K562 (cell line): ENCODE results near the gene FGGY. TPM values are rescaled to one million over a fixed set of nuclear protein-coding genes. Genes with fewer than 3 reads are reported as not detected.

Experiments used
- ATAC-seq: fragments of 200-7000 bp; cut with Tn5 transposase; 3 replicates; pipeline ENCODE4 v1.9.1; 2020; ENCODE audit warnings: moderate library complexity
- BruUV-seq: library from RNA; stranded (reverse); fragments of 400-500 nt; replicated peaks from 2 replicates; lab custom pipeline; 2021; lab: Mats Ljungman, UMichigan
- CTCF ChIA-PET: fragments of 300-600 bp; formaldehyde crosslinking; extraction: SDS; loops from one replicate; lab custom pipeline; 2021; ENCODE audit warnings: low intra/inter-chr PET ratio; lab: Yijun Ruan, JAX
- POLR2A ChIA-PET: fragments of 300-600, 350-650 bp; sonication (Branson Sonifier 250); formaldehyde crosslinking; extraction: SDS; loops from one replicate; lab custom pipeline; 2021; ENCODE audit warnings: antibody characterized with exemption, inconsistent platforms; lab: Yijun Ruan, JAX
- DNase-seq, 4 experiments: peaks; one replicate each; pipeline versions ENCODE4 v3.0.0 to v3.0.0-alpha.2; 2011 to 2018; ENCODE audit warnings: low spot score in 3 of 4, mixed read lengths in 3 of 4; ENCODE audit errors: extremely low read depth in 1 of 4
- FAIRE-seq: peaks from 2 replicates; lab custom pipeline; 2011; peaks lifted over from hg19 to GRCh38; lab: Jason Lieb, UNC
- H2AFZ ChIP-seq: 2 replicates; pipeline ENCODE4 v1.6.0; 2011; ENCODE audit warnings: low read depth, low read length, control low read depth, inconsistent platforms
- H3K27ac ChIP-seq: fragments of 200-600 bp; 3 replicates; pipeline ENCODE4 v1.8.0; 2011; ENCODE audit warnings: low read depth, mild to moderate bottlenecking, control low read depth, inconsistent platforms, low read length, moderate library complexity, mixed read lengths; ENCODE audit errors: extremely low read depth
- H3K27me3 ChIP-seq, 2 experiments: fragments of 300-600 bp in 1 of 2; 2 replicates in 1 of 2; 3 replicates in 1 of 2; pipeline versions ENCODE4 v1.6.0 to v1.8.0; 2011; ENCODE audit warnings: inconsistent platforms in 2 of 2, low read length in 2 of 2, mild to moderate bottlenecking in 1 of 2, mixed read lengths in 1 of 2, moderate library complexity in 1 of 2; ENCODE audit not compliant: control insufficient read depth in 2 of 2, insufficient read depth in 2 of 2
- H3K36me3 ChIP-seq: fragments of 300-600 bp; 3 replicates; pipeline ENCODE4 v1.8.0; 2011; ENCODE audit warnings: mild to moderate bottlenecking, low read length, inconsistent platforms; ENCODE audit not compliant: control insufficient read depth, insufficient read depth
- H3K4me1 ChIP-seq, 2 experiments: fragments of 200-600 bp in 1 of 2; replicated peaks in 1 of 2; 2 replicates in 1 of 2; 3 replicates in 1 of 2; pipeline versions ENCODE4 v1.5.1 to v1.8.0; 2011; ENCODE audit warnings: inconsistent platforms in 2 of 2, low read length in 2 of 2, mild to moderate bottlenecking in 1 of 2, mixed read lengths in 1 of 2, moderate library complexity in 1 of 2; ENCODE audit not compliant: control insufficient read depth in 2 of 2, insufficient read depth in 2 of 2
- H3K4me2 ChIP-seq: 2 replicates; pipeline ENCODE4 v1.6.1; 2011; ENCODE audit warnings: low read length, control low read depth, inconsistent platforms, mixed read lengths; ENCODE audit not compliant: insufficient read depth
- H3K4me3 ChIP-seq: fragments of 200-600 bp; sonication (generic), shearing (Covaris generic); 2 replicates; pipeline ENCODE4 v1.5.1; 2016; ENCODE audit warnings: control low read depth, inconsistent platforms
- H3K79me2 ChIP-seq: fragments of 200-600 bp; 3 replicates; pipeline ENCODE4 v1.8.0; 2011; ENCODE audit warnings: low read length, inconsistent platforms; ENCODE audit not compliant: control insufficient read depth, insufficient read depth
- H3K9ac ChIP-seq, 2 experiments: 2 replicates each; pipeline versions ENCODE4 v1.6.0 to v1.6.1; 2011; ENCODE audit warnings: low read depth in 2 of 2, low read length in 2 of 2, control low read depth in 1 of 2, inconsistent platforms in 1 of 2, mild to moderate bottlenecking in 1 of 2, mixed read lengths in 1 of 2; ENCODE audit not compliant: insufficient read depth in 1 of 2
- H3K9me1 ChIP-seq: one replicate; pipeline ENCODE4 v1.6.0; 2011; ENCODE audit warnings: inconsistent platforms, mild to moderate bottlenecking, low read length, moderate library complexity; ENCODE audit not compliant: control insufficient read depth, insufficient read depth
- H3K9me3 ChIP-seq: replicated peaks from 2 replicates; pipeline ENCODE4 v1.5.1; 2011; ENCODE audit warnings: low read depth, low read length, inconsistent platforms; ENCODE audit not compliant: control insufficient read depth, insufficient read depth
- H4K20me1 ChIP-seq: replicated peaks from 2 replicates; pipeline ENCODE4 v1.6.1; 2011; ENCODE audit warnings: low read length, inconsistent platforms, mixed read lengths; ENCODE audit not compliant: control insufficient read depth, insufficient read depth
- FOXA3 ChIP-seq, 2 experiments: fragments of 450-650 bp in 1 of 2; sonication (generic) in 1 of 2; formaldehyde crosslinking; IDR thresholded peaks in 1 of 2; conservative IDR thresholded peaks in 1 of 2; 2 replicates each; pipeline versions ENCODE4 v1.4.0 to v1.8.0; 2020 to 2022; ENCODE audit warnings: mild to moderate bottlenecking in 2 of 2, missing genetic modification reagents in 1 of 2
- NR2F6 ChIP-seq: fragments of 450-650 bp; formaldehyde crosslinking; IDR thresholded peaks from 2 replicates; pipeline ENCODE4 v1.4.0; 2020; ENCODE audit warnings: mild to moderate bottlenecking
- SREBF2 ChIP-seq: sonication (generic); formaldehyde crosslinking; IDR thresholded peaks from 2 replicates; pipeline ENCODE4 v1.4.0; 2020; ENCODE audit warnings: mild to moderate bottlenecking, missing genetic modification reagents
- ZNF140 ChIP-seq: fragments of 250-450 bp; sonication (Bioruptor Pico); IDR thresholded peaks from 2 replicates; pipeline ENCODE4 v1.8.0; 2021; ENCODE audit warnings: moderate library complexity, mild to moderate bottlenecking, inconsistent platforms
- WGBS: fragments of 100-300 bp; shearing (Covaris generic); methylation state at CpG from one replicate; pipeline ENCODE4 v1.1.6; 2016; ENCODE audit warnings: low coverage, mixed read lengths; ENCODE audit not compliant: insufficient coverage; ENCODE audit errors: missing lambda C conversion rate; 5-methylcytosine and 5-hydroxymethylcytosine counted together
- in situ Hi-C: fragments of 300-500 bp; cut with MboI; formaldehyde crosslinking; loops from 4 replicates; pipeline ENCODE4 v1.15.0; 2018; ENCODE audit warnings: inconsistent platforms, mixed read lengths
- intact Hi-C: fragments of 100-400 bp; cut with micrococcal nuclease; formaldehyde crosslinking; loops from 2 replicates; pipeline ENCODE4 v1.14.2; 2022
- polyA plus RNA-seq, 8 experiments: library from polyadenylated mRNA; depleted of rRNA in 4 of 8; stranded (reverse) in 5 of 8; unstranded in 3 of 8; fragments of >200 nt; fragmentation: Nextera tagmentation in 2 of 8; fragmentation: Illumina TruSeq in 1 of 8; extraction: Ambion mirVana in 2 of 8; extraction: Trizol in 1 of 8; gene quantifications; 2 replicates each; pipeline versions ENCODE4 v1.2.1 to v1.2.3, GENCODE V29; 2011 to 2014; ENCODE audit warnings: inconsistent platforms in 1 of 8, missing spikeins in 1 of 8
- total RNA-seq, 7 experiments: library from RNA; depleted of rRNA in 6 of 7; stranded (reverse); fragments of >200 nt in 6 of 7; fragmentation: Illumina TruSeq in 2 of 7; extraction: Trizol in 2 of 7; gene quantifications; 2 replicates each; pipeline versions ENCODE4 v1.2.1 to v1.2.3, GENCODE V29; 2011 to 2021; ENCODE audit warnings: low replicate concordance in 1 of 7
- TF ChIP-seq, protein P1 (sequence below): fragments of 250-450 bp; sonication (Bioruptor Pico); IDR thresholded peaks from 2 replicates; pipeline ENCODE4 v1.6.1; 2021; ENCODE audit warnings: mild to moderate bottlenecking
- TF ChIP-seq, protein P2 (sequence below): sonication (generic); formaldehyde crosslinking; IDR thresholded peaks from 2 replicates; pipeline ENCODE4 v1.8.1; 2023; ENCODE audit warnings: mild to moderate bottlenecking, missing genetic modification reagents

The FGGY gene
- total and polyA plus RNA-seq, 9 of the 15 experiments (the other 6 are each of a cell fraction or from before 2014, with no cell fraction given): 9.7 to 19.2 (median 12.6) TPM

DNA sequence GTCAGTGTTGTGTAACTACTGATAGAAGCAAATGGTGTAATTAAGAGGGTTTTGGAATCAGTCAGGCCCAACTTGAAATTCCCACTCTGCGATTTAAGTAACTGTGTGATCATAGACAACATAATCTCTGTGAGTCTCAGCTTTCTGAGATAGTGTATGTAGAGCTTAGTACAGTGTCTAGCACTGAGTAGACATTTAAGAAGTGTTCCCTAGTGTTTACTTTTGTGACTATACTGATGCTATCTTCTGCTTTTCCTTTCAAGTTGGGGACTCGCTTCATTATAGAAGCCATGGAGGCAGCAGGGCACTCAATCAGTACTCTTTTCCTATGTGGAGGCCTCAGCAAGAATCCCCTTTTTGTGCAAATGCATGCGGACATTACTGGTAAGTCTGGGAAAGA is 370.1 kb downstream of the FGGY start:
- CTCF ChIA-PET: no interaction called here
- no peak for ATAC-seq
- Histone ChIP-seq H3K9me1 (no peaks in the 10 kb centered on the region), H3K4me2 (no peak overlapping the region), H3K36me3 (no peaks in the 10 kb centered on the region)
- in situ Hi-C loops: no loop called here
- TF ChIP-seq FOXA3 (CRISPR knock-in tag; conservative IDR thresholded peaks at IDR 0.05 in 1 of 2, IDR thresholded peaks at IDR 0.05 in 1 of 2) (peak in 1 of 2 experiments; percentile 52; a peak in 2 of 4 replicates), NR2F6 (CRISPR knock-in tag) (no peak)
- TF ChIP-seq, all 486 proteins: peak for 1
- Histone ChIP-seq H3K4me1 (no peaks in the 10 kb centered on the region), H2AFZ (no peak overlapping the region), H3K9ac (no peak overlapping the region), H3K79me2 (no peaks in the 10 kb centered on the region), H3K4me3 (no peak overlapping the region), H4K20me1 (no peaks in the 10 kb centered on the region), H3K27ac (no peak overlapping the region), H3K27me3 (peaks cover 0 to 3% of the 10 kb centered on the region in 2 experiments; a peak in 2 of 5 replicates), H3K9me3 (no peaks in the 10 kb centered on the region)
- POLR2A ChIA-PET: interaction anchor here (0.9 kb wide), 1 partner anchor 10 kb away, joined by 3 read pairs; no protein-coding TSS in a partner anchor
- WGBS: 24% methylated on average over 3 of the region's 3 CpGs
- no TSS peak for BruUV-seq
- FAIRE-seq (no peak), DNase-seq (no peak)
- intact Hi-C loops: no loop called here

DNA sequence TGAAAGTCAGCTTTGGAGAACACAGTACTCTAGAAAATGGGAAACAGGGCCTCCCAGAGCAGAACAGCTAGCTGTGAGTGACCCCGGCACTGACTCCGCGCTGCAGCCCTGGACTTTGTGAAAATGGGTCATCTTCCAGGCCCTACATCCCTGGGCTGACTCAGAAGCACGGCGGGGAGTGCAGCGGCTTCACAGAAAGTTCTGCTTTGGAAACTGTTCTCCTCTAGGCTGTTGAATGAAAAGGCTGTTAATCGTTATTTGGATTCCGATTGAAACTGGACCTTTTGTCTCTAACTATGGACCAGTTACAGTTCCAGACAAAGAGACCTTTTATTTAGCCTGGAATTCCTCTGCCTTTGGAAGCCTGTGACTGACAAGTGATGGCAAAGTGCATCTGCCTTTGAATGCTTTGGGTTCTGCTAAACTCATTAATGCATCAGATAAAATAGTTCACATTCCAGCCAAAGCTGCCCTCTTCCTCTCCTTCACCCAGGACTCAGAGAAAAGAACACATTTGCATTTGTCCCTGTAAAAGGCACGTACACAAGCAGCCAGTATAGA is 372.9 kb downstream of the FGGY start:
- Histone ChIP-seq H2AFZ (no peak overlapping the region), H3K36me3 (no peaks in the 10 kb centered on the region), H3K9me1 (no peaks in the 10 kb centered on the region), H3K79me2 (no peaks in the 10 kb centered on the region), H3K4me3 (no peak overlapping the region), H3K9ac (no peak overlapping the region), H3K4me1 (no peaks in the 10 kb centered on the region), H3K4me2 (no peak overlapping the region), H4K20me1 (no peaks in the 10 kb centered on the region), H3K27me3 (peaks cover 6% of the 10 kb centered on the region in 2 experiments; a peak in 4 of 5 replicates), H3K9me3 (no peaks in the 10 kb centered on the region), H3K27ac (no peak overlapping the region)
- no peak for ATAC-seq
- intact Hi-C loops: no loop called here
- ChIA-PET POLR2A (no interaction called here), CTCF (no interaction called here)
- no peak for FAIRE-seq
- TF ChIP-seq SREBF2 (CRISPR knock-in tag) (no peak), ZNF140 (no peak)
- TF ChIP-seq, protein P1, sequence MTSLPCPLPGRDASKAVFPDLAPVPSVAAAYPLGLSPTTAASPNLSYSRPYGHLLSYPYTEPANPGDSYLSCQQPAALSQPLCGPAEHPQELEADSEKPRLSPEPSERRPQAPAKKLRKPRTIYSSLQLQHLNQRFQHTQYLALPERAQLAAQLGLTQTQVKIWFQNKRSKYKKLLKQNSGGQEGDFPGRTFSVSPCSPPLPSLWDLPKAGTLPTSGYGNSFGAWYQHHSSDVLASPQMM: no peak
- TF ChIP-seq, protein P2, sequence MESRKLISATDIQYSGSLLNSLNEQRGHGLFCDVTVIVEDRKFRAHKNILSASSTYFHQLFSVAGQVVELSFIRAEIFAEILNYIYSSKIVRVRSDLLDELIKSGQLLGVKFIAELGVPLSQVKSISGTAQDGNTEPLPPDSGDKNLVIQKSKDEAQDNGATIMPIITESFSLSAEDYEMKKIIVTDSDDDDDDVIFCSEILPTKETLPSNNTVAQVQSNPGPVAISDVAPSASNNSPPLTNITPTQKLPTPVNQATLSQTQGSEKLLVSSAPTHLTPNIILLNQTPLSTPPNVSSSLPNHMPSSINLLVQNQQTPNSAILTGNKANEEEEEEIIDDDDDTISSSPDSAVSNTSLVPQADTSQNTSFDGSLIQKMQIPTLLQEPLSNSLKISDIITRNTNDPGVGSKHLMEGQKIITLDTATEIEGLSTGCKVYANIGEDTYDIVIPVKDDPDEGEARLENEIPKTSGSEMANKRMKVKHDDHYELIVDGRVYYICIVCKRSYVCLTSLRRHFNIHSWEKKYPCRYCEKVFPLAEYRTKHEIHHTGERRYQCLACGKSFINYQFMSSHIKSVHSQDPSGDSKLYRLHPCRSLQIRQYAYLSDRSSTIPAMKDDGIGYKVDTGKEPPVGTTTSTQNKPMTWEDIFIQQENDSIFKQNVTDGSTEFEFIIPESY: 0 out of 2 replicates have a peak, but pooled peaks have one; percentile 26
- 9% methylated on average over 9 of the region's 9 CpGs for WGBS
- BruUV-seq: no TSS peak
- no peak for DNase-seq
- in situ Hi-C loops: no loop called here
